CD14-positive monocyte (primary cell): ENCODE measurements around the gene RBMS1. TPM values are rescaled to one million over a fixed set of nuclear protein-coding genes. Genes with fewer than 3 reads are reported as not detected.

Experiments used
- DNase-seq, 3 donors: peaks; one replicate each; pipeline ENCODE4 v3.0.0-alpha.2; 2011 to 2022
- H2AFZ ChIP-seq: 2 replicates; pipeline ENCODE4 v1.6.0; 2012; ENCODE audit warnings: mild to moderate bottlenecking, low read depth, low read length, inconsistent platforms; ENCODE audit not compliant: insufficient read depth, poor library complexity, severe bottlenecking
- H3K27ac ChIP-seq, 2 donors: 1 replicate in 1 of 2; 2 replicates in 1 of 2; pipeline ENCODE4 v1.5.1; 2012 to 2013; ENCODE audit warnings: low read length in 2 of 2, control low read depth in 1 of 2, inconsistent platforms in 1 of 2, low read depth in 1 of 2, mild to moderate bottlenecking in 1 of 2
- H3K27me3 ChIP-seq, 2 donors: one replicate each; pipeline versions ENCODE4 v1.6.0 to v1.6.1; 2011 to 2013; ENCODE audit warnings: low read length in 2 of 2; ENCODE audit not compliant: control insufficient read depth in 2 of 2, insufficient read depth in 2 of 2
- H3K36me3 ChIP-seq, 2 donors: replicated peaks in 1 of 2; 1 replicate in 1 of 2; 2 replicates in 1 of 2; pipeline versions ENCODE4 v1.5.1 to v1.6.1; 2012 to 2013; ENCODE audit warnings: low read length in 2 of 2, control low read depth in 1 of 2, inconsistent platforms in 1 of 2, mild to moderate bottlenecking in 1 of 2; ENCODE audit not compliant: insufficient read depth in 2 of 2, control insufficient read depth in 1 of 2
- H3K4me1 ChIP-seq, 2 donors: 1 replicate in 1 of 2; 2 replicates in 1 of 2; pipeline versions ENCODE4 v1.5.1 to v1.6.1; 2012 to 2013; ENCODE audit warnings: low read length in 2 of 2, control low read depth in 1 of 2, inconsistent platforms in 1 of 2, mild to moderate bottlenecking in 1 of 2, moderate library complexity in 1 of 2; ENCODE audit not compliant: insufficient read depth in 2 of 2, control insufficient read depth in 1 of 2
- H3K4me2 ChIP-seq: replicated peaks from 2 replicates; pipeline ENCODE3; 2012; ENCODE audit warnings: low read length, moderate library complexity, mild to moderate bottlenecking; ENCODE audit not compliant: poor library complexity, severe bottlenecking; ENCODE audit errors: extremely low read depth
- H3K4me3 ChIP-seq, 3 experiments: fragments of 200-600 bp in 1 of 3; sonication (generic) in 1 of 3; replicated peaks in 1 of 3; 1 replicate in 2 of 3; 2 replicates in 1 of 3; pipeline ENCODE4 v1.5.1; 2011 to 2013; ENCODE audit warnings: low read length in 3 of 3, mild to moderate bottlenecking in 3 of 3, control low read depth in 2 of 3, low read depth in 2 of 3, inconsistent platforms in 1 of 3, moderate library complexity in 1 of 3
- H3K79me2 ChIP-seq: 2 replicates; pipeline ENCODE4 v1.6.0; 2012; ENCODE audit warnings: mild to moderate bottlenecking, control low read depth, inconsistent platforms, low read length, moderate library complexity; ENCODE audit not compliant: insufficient read depth
- H3K9ac ChIP-seq: 2 replicates; pipeline ENCODE4 v1.6.0; 2017; ENCODE audit warnings: low read length, mild to moderate bottlenecking; ENCODE audit not compliant: insufficient read depth, poor library complexity, severe bottlenecking
- H3K9me3 ChIP-seq, 2 donors: replicated peaks in 1 of 2; 1 replicate in 1 of 2; 2 replicates in 1 of 2; pipeline versions ENCODE4 v1.5.1 to v1.6.1; 2012 to 2013; ENCODE audit warnings: low read length in 2 of 2, control low read depth in 1 of 2; ENCODE audit not compliant: control insufficient read depth in 1 of 2, insufficient read depth in 1 of 2
- H4K20me1 ChIP-seq: 2 replicates; pipeline ENCODE4 v1.6.0; 2012; ENCODE audit warnings: mild to moderate bottlenecking, low read length, control low read depth, moderate library complexity; ENCODE audit not compliant: insufficient read depth
- H3K27ac Mint-ChIP-seq, 7 donors: one replicate each; pipeline ENCODE4 v1.8.0; 2020; ENCODE audit warnings: mild to moderate bottlenecking in 7 of 7, mixed read lengths in 7 of 7, moderate library complexity in 6 of 7, inconsistent platforms in 2 of 7
- H3K27me3 Mint-ChIP-seq, 3 donors: one replicate each; pipeline ENCODE4 v1.8.0; 2021 to 2022; ENCODE audit warnings: low read depth in 3 of 3, mild to moderate bottlenecking in 3 of 3, mixed read lengths in 3 of 3, moderate library complexity in 3 of 3, inconsistent platforms in 1 of 3
- H3K36me3 Mint-ChIP-seq, 2 donors: one replicate each; pipeline ENCODE4 v1.8.0; 2020; ENCODE audit warnings: mixed read lengths in 2 of 2, inconsistent platforms in 1 of 2, mild to moderate bottlenecking in 1 of 2
- H3K4me1 Mint-ChIP-seq: one replicate; pipeline ENCODE4 v1.8.0; 2020; ENCODE audit warnings: mild to moderate bottlenecking, mixed read lengths
- H3K4me3 Mint-ChIP-seq, 2 donors: one replicate each; pipeline ENCODE4 v1.8.0; 2020; ENCODE audit warnings: mild to moderate bottlenecking in 2 of 2, mixed read lengths in 2 of 2, moderate library complexity in 1 of 2
- H3K9me3 Mint-ChIP-seq, 7 donors: one replicate each; pipeline ENCODE4 v1.8.0; 2020 to 2022; ENCODE audit warnings: mixed read lengths in 7 of 7, mild to moderate bottlenecking in 6 of 7, moderate library complexity in 6 of 7, inconsistent platforms in 2 of 7
- CTCF ChIP-seq: fragments of 200-600 bp; IDR thresholded peaks from one replicate; pipeline ENCODE4 v1.8.0; 2022; ENCODE audit warnings: antibody characterized with exemption, mild to moderate bottlenecking
- WGBS: methylation state at CpG from one replicate; pipeline ENCODE4 v1.1.5; 2013; ENCODE audit warnings: missing lambda C conversion rate; ENCODE audit not compliant: insufficient coverage; 5-methylcytosine and 5-hydroxymethylcytosine counted together
- intact Hi-C, 2 donors: fragments of 100-400 bp; cut with micrococcal nuclease; formaldehyde crosslinking; loops; one replicate each; pipeline versions ENCODE4 v1.15.0 to v1.15.1; 2023
- polyA plus RNA-seq, 3 donors: library from polyadenylated mRNA; depleted of rRNA in 1 of 3; unstranded in 2 of 3; stranded (reverse) in 1 of 3; fragments of 300-500 nt in 2 of 3; fragments of >200 nt in 1 of 3; fragmentation: Illumina TruSeq in 2 of 3; gene quantifications; 1 replicate in 2 of 3; 2 replicates in 1 of 3; pipeline ENCODE4 v1.2.3, GENCODE V29; 2012 to 2021

The RBMS1 gene
- polyA plus RNA-seq, 3 donors = 88.2 to 91.2 (median 89.4) TPM

DNA sequence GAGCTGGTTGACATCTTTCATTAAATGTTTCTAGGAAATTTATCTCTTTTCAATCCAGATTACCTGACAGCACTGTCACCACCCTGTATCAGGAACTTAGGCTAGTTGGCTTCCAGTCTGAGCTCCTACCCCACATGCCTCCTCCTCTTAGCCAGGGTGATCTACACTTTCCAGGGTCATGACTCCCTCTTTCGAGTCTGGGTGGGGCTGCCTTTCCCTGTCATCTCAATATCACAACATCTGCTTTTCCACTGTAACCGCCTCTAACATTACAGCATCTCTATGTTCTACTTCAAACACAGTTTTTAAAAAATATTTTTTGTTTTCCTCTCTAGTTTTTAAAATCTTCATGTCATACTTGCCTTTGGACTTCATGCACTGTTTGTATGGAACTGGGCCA lies 129.2 kb downstream of the RBMS1 start:
- Histone ChIP-seq H3K27me3 (no peaks in the 10 kb centered on the region), H3K9ac (no peak overlapping the region), H3K9me3 (no peaks in the 10 kb centered on the region), H3K4me2 (no peak overlapping the region), H3K27ac (peak overlapping the region in 1 of 2 donors; percentile 71), H4K20me1 (peaks cover 96% of the 10 kb centered on the region), H3K36me3 (peaks cover 5 to 30% of the 10 kb centered on the region in 2 donors), H2AFZ (no peak overlapping the region), H3K4me1 (peaks cover 38 to 64% of the 10 kb centered on the region in 2 donors), H3K4me3 (no peak overlapping the region), H3K79me2 (peaks cover 100% of the 10 kb centered on the region)
- no peak for TF ChIP-seq CTCF
- Mint-ChIP-seq H3K4me3 (no peak overlapping the region), H3K4me1 (peaks cover 59% of the 10 kb centered on the region), H3K36me3 (peaks cover 41 to 58% of the 10 kb centered on the region in 2 donors), H3K27me3 (no peaks in the 10 kb centered on the region), H3K9me3 (no peaks in the 10 kb centered on the region), H3K27ac (peak overlapping the region; percentile 1 to 93 (median 78))
- 43% methylated on average over 1 of the region's 2 CpGs for WGBS
- intact Hi-C loops = no loop called here
- DNase-seq = no peak

DNA sequence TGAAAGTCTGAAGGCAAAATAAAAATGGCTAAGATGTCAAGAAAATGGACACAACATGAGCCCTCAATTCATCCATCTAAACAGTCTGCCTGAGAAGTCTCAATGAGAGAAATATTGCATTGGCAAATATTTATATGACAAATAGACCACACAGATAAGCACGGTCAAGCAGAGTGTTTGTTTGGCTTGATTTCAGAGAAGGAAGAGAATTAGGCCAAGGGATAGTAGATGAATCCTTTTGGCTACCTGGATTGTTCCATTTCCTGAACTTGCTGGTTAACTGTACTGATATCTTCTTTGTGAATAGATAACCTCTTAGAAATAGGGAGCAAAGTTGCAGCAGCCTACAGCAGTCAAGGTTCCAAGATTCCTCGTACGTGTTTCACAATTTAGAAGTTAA lies 129.6 kb downstream of the RBMS1 start:
- no peak overlapping the region for H3K4me3 Mint-ChIP-seq
- peaks cover 100% of the 10 kb centered on the region for H3K79me2 ChIP-seq
- TF ChIP-seq CTCF = no peak
- H3K4me2 ChIP-seq = no peak overlapping the region
- no peaks in the 10 kb centered on the region for H3K27me3 ChIP-seq
- peak overlapping the region in 1 of 2 donors; percentile 71 for H3K27ac ChIP-seq
- no peaks in the 10 kb centered on the region for H3K9me3 ChIP-seq
- H3K36me3 Mint-ChIP-seq = peaks cover 43 to 58% of the 10 kb centered on the region in 2 donors
- H3K9ac ChIP-seq = no peak overlapping the region
- H3K9me3 Mint-ChIP-seq = no peaks in the 10 kb centered on the region
- intact Hi-C loops = no loop called here
- no peak overlapping the region for H2AFZ ChIP-seq
- H3K27me3 Mint-ChIP-seq = no peaks in the 10 kb centered on the region
- peaks cover 97% of the 10 kb centered on the region for H4K20me1 ChIP-seq
- H3K4me1 ChIP-seq = peaks cover 35 to 60% of the 10 kb centered on the region in 2 donors
- peak overlapping the region; percentile 64 to 93 (median 88) for H3K27ac Mint-ChIP-seq
- no CpG with 5 or more reads among the region's 3 CpGs for WGBS
- H3K4me1 Mint-ChIP-seq = peaks cover 55% of the 10 kb centered on the region
- DNase-seq = no peak
- peaks cover 5 to 30% of the 10 kb centered on the region in 2 donors for H3K36me3 ChIP-seq
- no peak overlapping the region for H3K4me3 ChIP-seq
